ENCODE measurements around the gene BCAP31. TPM values are rescaled to one million over a fixed set of nuclear protein-coding genes. Genes with fewer than 3 reads are reported as not detected.

Gene BCAP31
- total RNA-seq, 1 experiment from 2014 or later, result 522 TPM

- BruUV-seq (replicated peaks), result no TSS peak
- Histone ChIP-seq H4K20me1 (ENCODE audit: insufficient read depth) (no peaks in the 10 kb centered on the region), H3K4me1 (replicated peaks; ENCODE audit: insufficient read depth) (no peaks in the 10 kb centered on the region), H3K27ac (no peak overlapping the region), H3K9me3 (ENCODE audit: insufficient read depth, low read depth) (no peaks in the 10 kb centered on the region), H3K9me2 (ENCODE audit: insufficient read depth) (no peaks in the 10 kb centered on the region), H3K4me3 (no peak overlapping the region), H3F3A (ENCODE audit: insufficient read depth, low read depth) (no peaks in the 10 kb centered on the region), H3K36me3 (ENCODE audit: low read depth) (no peaks in the 10 kb centered on the region), H2AFZ (no peak overlapping the region), H3K27me3 (ENCODE audit: insufficient read depth, low read depth) (no peaks in the 10 kb centered on the region), H3K4me2 (no peak overlapping the region; the same call in 1 of the 2 replicates), H3K79me2 (ENCODE audit: low read depth) (no peaks in the 10 kb centered on the region)
- intact Hi-C loops (cut with micrococcal nuclease; ENCODE audit: unreplicated experiment), result no loop called here
- DNase-seq, result no peak
- ChIA-PET POLR2A (ENCODE audit: unreplicated experiment) (no interaction called here), CTCF (no interaction called here)
- TF ChIP-seq CTCF (conservative IDR thresholded peaks at IDR 0.05) (no peak), EZH2 (IDR thresholded peaks at IDR 0.05; ENCODE audit: low read depth) (no peak)
Observed at GRCh38 chrX:153688506-153688905, 35.7 kb downstream of the BCAP31 start.

GRCh38 chrX:153688071-153688470 is 36.1 kb downstream of the BCAP31 start:
- no peak overlapping the region for H3K27ac ChIP-seq
- intact Hi-C loops (cut with micrococcal nuclease; ENCODE audit: unreplicated experiment), result no loop called here
- no peaks in the 10 kb centered on the region for H3K36me3 ChIP-seq (ENCODE audit: low read depth)
- no peaks in the 10 kb centered on the region for H3F3A ChIP-seq (ENCODE audit: insufficient read depth, low read depth)
- no TSS peak for BruUV-seq (replicated peaks)
- no peak for DNase-seq
- ChIA-PET CTCF (interaction anchor here (0.6 kb wide), 1 partner anchor 197 kb away, joined by 3 read pairs; no protein-coding TSS in a partner anchor), POLR2A (ENCODE audit: unreplicated experiment) (no interaction called here)
- H3K79me2 ChIP-seq (ENCODE audit: low read depth), result no peaks in the 10 kb centered on the region
- H4K20me1 ChIP-seq (ENCODE audit: insufficient read depth), result no peaks in the 10 kb centered on the region
- TF ChIP-seq EZH2 (IDR thresholded peaks at IDR 0.05; ENCODE audit: low read depth) (no peak), CTCF (conservative IDR thresholded peaks at IDR 0.05) (no peak)
- H2AFZ ChIP-seq, result no peak overlapping the region
- no peaks in the 10 kb centered on the region for H3K4me1 ChIP-seq (replicated peaks; ENCODE audit: insufficient read depth)
- no peak overlapping the region for H3K4me2 ChIP-seq
- no peak overlapping the region for H3K4me3 ChIP-seq
- no peaks in the 10 kb centered on the region for H3K9me3 ChIP-seq (ENCODE audit: insufficient read depth, low read depth)
- H3K27me3 ChIP-seq (ENCODE audit: insufficient read depth, low read depth), result no peaks in the 10 kb centered on the region
- no peaks in the 10 kb centered on the region for H3K9me2 ChIP-seq (ENCODE audit: insufficient read depth)

- no peaks in the 10 kb centered on the region for H3K79me2 ChIP-seq (ENCODE audit: low read depth)
- no peaks in the 10 kb centered on the region for H3K27me3 ChIP-seq (ENCODE audit: insufficient read depth, low read depth)
- no peaks in the 10 kb centered on the region for H3K4me1 ChIP-seq (replicated peaks; ENCODE audit: insufficient read depth)
- TF ChIP-seq EZH2 (IDR thresholded peaks at IDR 0.05; ENCODE audit: low read depth) (no peak), CTCF (conservative IDR thresholded peaks at IDR 0.05) (peak; percentile 45; the same call in 1 of the 2 replicates)
- no peaks in the 10 kb centered on the region for H3F3A ChIP-seq (ENCODE audit: insufficient read depth, low read depth)
- intact Hi-C loops (cut with micrococcal nuclease; ENCODE audit: unreplicated experiment), result no loop called here
- no peaks in the 10 kb centered on the region for H3K36me3 ChIP-seq (ENCODE audit: low read depth)
- H3K9me3 ChIP-seq (ENCODE audit: insufficient read depth, low read depth), result no peaks in the 10 kb centered on the region
- no TSS peak for BruUV-seq (replicated peaks)
- ChIA-PET POLR2A (ENCODE audit: unreplicated experiment) (interaction anchor here (0.7 kb wide), 1 partner anchor 14 kb away, joined by 3 read pairs; the partner anchor contains the start of gene PNCK), CTCF (interaction anchor here (0.6 to 0.7 kb wide), 3 partner anchors 30 to 205 kb away, joined by 3 read pairs; no protein-coding TSS in a partner anchor)
- no peaks in the 10 kb centered on the region for H3K9me2 ChIP-seq (ENCODE audit: insufficient read depth)
- peak within 1 kb of the TSS; percentile 51 for H3K4me3 ChIP-seq
- H4K20me1 ChIP-seq (ENCODE audit: insufficient read depth), result no peaks in the 10 kb centered on the region
- DNase-seq, result peak in 1 of 2 experiments; percentile 74
- H3K27ac ChIP-seq, result no peak within 1 kb of the TSS
- H2AFZ ChIP-seq, result no peak within 1 kb of the TSS
- peak within 1 kb of the TSS; percentile 72 for H3K4me2 ChIP-seq
Observed at GRCh38 chrX:153687121-153688039, 36.8 kb downstream of the BCAP31 start, which contains the start of gene SLC6A8. Gene SLC6A8 (plus strand): TSS chrX:153687926. CDS start chrX:153688575, 649 bp downstream.
